Measurements from ENCODE around the gene TMEM126A. TPM values are rescaled to one million over a fixed set of nuclear protein-coding genes. Genes with fewer than 3 reads are reported as not detected.
A peak's percentile ranks its signal among the peaks of the same experiment; 100 is the strongest.

The TMEM126A gene
- total RNA-seq, 1 donor from 2014 or later: 6.8 TPM

GRCh38 chr11:85628771-85629341 is 18.9 kb upstream of the TMEM126A start:
- H3K4me1 ChIP-seq: peaks cover 0 to 6% of the 10 kb centered on the region in 2 donors
- DNase-seq (ENCODE audit: low spot score in 2 of 2): no peak
- intact Hi-C loops (cut with DNase I): loop anchor here (1.0 to 10.0 kb wide), 4 partner anchors 18 to 616 kb away; partner anchors contain the start of genes EED and TMEM126A

GRCh38 chr11:85634747-85635146 is 13.0 kb upstream of the TMEM126A start:
- H3K4me1 ChIP-seq: peaks cover 0 to 6% of the 10 kb centered on the region in 2 donors
- DNase-seq (ENCODE audit: low spot score in 2 of 2): no peak
- H3K27me3 ChIP-seq: no peaks in the 10 kb centered on the region
- intact Hi-C loops (cut with DNase I): no loop called here
- TF ChIP-seq CTCF (IDR thresholded peaks at IDR 0.05): no peak
- peaks cover 18 to 41% of the 10 kb centered on the region in 2 donors for H3K36me3 ChIP-seq
- no peak overlapping the region for H3K4me3 ChIP-seq
- no peak overlapping the region for H3K27ac ChIP-seq
- H3K9me3 ChIP-seq: no peaks in the 10 kb centered on the region

More at GRCh38 chr11:85628771-85629341, 18.9 kb upstream of the TMEM126A start:
- H3K4me3 ChIP-seq: peak overlapping the region; percentile 51 to 88
- no peaks in the 10 kb centered on the region for H3K27me3 ChIP-seq
- peak overlapping the region; percentile 79 to 92 for H3K27ac ChIP-seq
- H3K9me3 ChIP-seq: no peaks in the 10 kb centered on the region
- H3K36me3 ChIP-seq: peaks cover under 1 to 6% of the 10 kb centered on the region in 2 donors
- TF ChIP-seq CTCF (IDR thresholded peaks at IDR 0.05): no peak

- Histone ChIP-seq H3K36me3 (no peaks in the 10 kb centered on the region), H3K27me3 (no peaks in the 10 kb centered on the region), H3K9me3 (no peaks in the 10 kb centered on the region), H3K27ac (no peak overlapping the region), H3K4me1 (no peaks in the 10 kb centered on the region), H3K4me3 (no peak overlapping the region)
- TF ChIP-seq CTCF (IDR thresholded peaks at IDR 0.05): no peak
- intact Hi-C loops (cut with DNase I): no loop called here
- no peak for DNase-seq (ENCODE audit: low spot score in 2 of 2)
These were observed 4.6 kb upstream of the TMEM126A start for GRCh38 chr11:85643191-85643614.

GRCh38 chr11:85647078-85647477 is 689 bp upstream of the TMEM126A start:
- H3K27ac ChIP-seq: peak overlapping the region; percentile 81 to 86
- H3K36me3 ChIP-seq: no peaks in the 10 kb centered on the region
- peaks cover 3 to 7% of the 10 kb centered on the region in 2 donors for H3K4me1 ChIP-seq
- H3K4me3 ChIP-seq: peak overlapping the region; percentile 61 to 84
- H3K27me3 ChIP-seq: no peaks in the 10 kb centered on the region
- intact Hi-C loops (cut with DNase I): loop anchor here (1.0 kb wide), 2 partner anchors 17 to 19 kb away; partner anchors contain the start of gene TMEM126B
- DNase-seq (ENCODE audit: low spot score in 2 of 2): no peak
- TF ChIP-seq CTCF (IDR thresholded peaks at IDR 0.05): no peak
- H3K9me3 ChIP-seq: no peaks in the 10 kb centered on the region

GRCh38 chr11:85651118-85651517 is 3.4 kb downstream of the TMEM126A start:
- no peaks in the 10 kb centered on the region for H3K9me3 ChIP-seq
- H3K27me3 ChIP-seq: no peaks in the 10 kb centered on the region
- no peak for DNase-seq (ENCODE audit: low spot score in 2 of 2)
- peaks cover 3 to 7% of the 10 kb centered on the region in 2 donors for H3K4me1 ChIP-seq
- intact Hi-C loops (cut with DNase I): no loop called here
- peaks cover 3 to 27% of the 10 kb centered on the region in 2 donors for H3K36me3 ChIP-seq
- H3K4me3 ChIP-seq: no peak overlapping the region
- TF ChIP-seq CTCF (IDR thresholded peaks at IDR 0.05): no peak
- no peak overlapping the region for H3K27ac ChIP-seq

All from ascending aorta (tissue), 2 donors.